MM.1S (cell line): Measurements from ENCODE around the gene COL6A1.

ENCODE experiments used
- DNase-seq: peaks from one replicate; pipeline ENCODE4 v3.0.0-alpha.2; 2015
- H2AFZ ChIP-seq: fragments of 300-600 bp; sonication (generic); 2 replicates; pipeline ENCODE4 v1.6.0; 2016; ENCODE audit warnings: antibody characterized with exemption, low read length
- H3F3A ChIP-seq: fragments of 300-600 bp; sonication (generic); 2 replicates; pipeline ENCODE4 v1.6.1; 2016; ENCODE audit warnings: mild to moderate bottlenecking, antibody characterized with exemption, low read length, moderate library complexity, mixed read lengths; ENCODE audit not compliant: insufficient read depth
- H3K27ac ChIP-seq: fragments of 300-600 bp; sonication (generic); 2 replicates; pipeline ENCODE4 v1.5.1; 2016; ENCODE audit warnings: mild to moderate bottlenecking, low read length
- H3K27me3 ChIP-seq: fragments of 300-600 bp; sonication (generic); replicated peaks from 2 replicates; pipeline ENCODE4 v1.6.0; 2016; ENCODE audit warnings: low read length; ENCODE audit not compliant: insufficient read depth
- H3K36me3 ChIP-seq: fragments of 300-600 bp; sonication (generic); replicated peaks from 2 replicates; pipeline ENCODE4 v1.6.1; 2016; ENCODE audit warnings: mild to moderate bottlenecking, low read length, mixed read lengths; ENCODE audit not compliant: insufficient read depth
- H3K4me1 ChIP-seq: fragments of 300-600 bp; sonication (generic); 2 replicates; pipeline ENCODE4 v1.6.1; 2016; ENCODE audit warnings: low read length, mixed read lengths
- H3K4me2 ChIP-seq: fragments of 300-600 bp; sonication (generic); 2 replicates; pipeline ENCODE4 v1.6.0; 2016; ENCODE audit warnings: low read depth, low read length
- H3K4me3 ChIP-seq: fragments of 300-600 bp; sonication (generic); 2 replicates; pipeline ENCODE4 v1.5.1; 2016; ENCODE audit warnings: low read length, mixed read lengths
- H3K79me2 ChIP-seq: fragments of 300-600 bp; sonication (generic); 2 replicates; pipeline ENCODE4 v1.6.1; 2016; ENCODE audit warnings: mixed run types, low read length, mixed read lengths
- H3K9ac ChIP-seq: fragments of 300-600 bp; sonication (generic); 2 replicates; pipeline ENCODE4 v1.6.1; 2016; ENCODE audit warnings: low read length, mixed read lengths
- H3K9me2 ChIP-seq: fragments of 300-600 bp; sonication (generic); replicated peaks from 2 replicates; pipeline ENCODE4 v1.6.1; 2016; ENCODE audit warnings: mild to moderate bottlenecking, low read length, mixed read lengths; ENCODE audit not compliant: insufficient read depth
- H3K9me3 ChIP-seq: fragments of 300-600 bp; sonication (generic); replicated peaks from 2 replicates; pipeline ENCODE4 v1.6.1; 2016; ENCODE audit warnings: mild to moderate bottlenecking, low read length, mixed read lengths; ENCODE audit not compliant: insufficient read depth
- H4K20me1 ChIP-seq: fragments of 300-600 bp; sonication (generic); 2 replicates; pipeline ENCODE4 v1.6.1; 2016; ENCODE audit warnings: mild to moderate bottlenecking, low read length, moderate library complexity, mixed read lengths; ENCODE audit not compliant: insufficient read depth
- CTCF ChIP-seq: fragments of 300-600 bp; sonication (generic); IDR thresholded peaks from 2 replicates; pipeline ENCODE4 v1.5.1; 2016; ENCODE audit warnings: antibody characterized with exemption, low read length, mixed read lengths
- EZH2 ChIP-seq: fragments of 300-600 bp; sonication (generic); optimal IDR thresholded peaks from 2 replicates; pipeline ENCODE3; 2017; ENCODE audit warnings: low read depth, mild to moderate bottlenecking, antibody characterized with exemption, low read length, mixed read lengths
- EZH2phosphoT487 ChIP-seq: fragments of 300-600 bp; sonication (generic); IDR thresholded peaks from 2 replicates; pipeline ENCODE4 v1.6.1; 2018; ENCODE audit warnings: antibody characterized with exemption, low read length

The COL6A1 gene

GRCh38 chr21:45940091-45940490, 41.5 kb upstream of the COL6A1 start:
- H3K79me2 ChIP-seq: no peaks in the 10 kb centered on the region
- peaks cover 92% of the 10 kb centered on the region for H3K27me3 ChIP-seq

GRCh38 chr21:45940621-45941337, 40.8 kb upstream of the COL6A1 start:
- no peak overlapping the region for H3K27ac ChIP-seq
- H3K9me3 ChIP-seq: no peaks in the 10 kb centered on the region
- no peak overlapping the region for H3K9ac ChIP-seq
- no peak overlapping the region for H3K4me2 ChIP-seq
- no peaks in the 10 kb centered on the region for H3F3A ChIP-seq
- no peak for DNase-seq
- no peak for TF ChIP-seq CTCF
- TF ChIP-seq EZH2phosphoT487: no peak
- TF ChIP-seq EZH2: no peak
- no peak overlapping the region for H3K4me3 ChIP-seq
- H3K79me2 ChIP-seq: no peaks in the 10 kb centered on the region
- H3K27me3 ChIP-seq: peaks cover 92% of the 10 kb centered on the region
- H3K9me2 ChIP-seq: no peaks in the 10 kb centered on the region
- H3K4me1 ChIP-seq: no peaks in the 10 kb centered on the region
- no peaks in the 10 kb centered on the region for H3K36me3 ChIP-seq
- no peaks in the 10 kb centered on the region for H4K20me1 ChIP-seq
- no peak overlapping the region for H2AFZ ChIP-seq

More at GRCh38 chr21:45940091-45940490, 41.5 kb upstream of the COL6A1 start:
- Histone ChIP-seq H3K36me3 (no peaks in the 10 kb centered on the region), H3K9me2 (no peaks in the 10 kb centered on the region), H3F3A (no peaks in the 10 kb centered on the region), H3K4me2 (no peak overlapping the region), H3K27ac (no peak overlapping the region), H4K20me1 (no peaks in the 10 kb centered on the region), H2AFZ (no peak overlapping the region), H3K4me1 (no peaks in the 10 kb centered on the region), H3K9me3 (no peaks in the 10 kb centered on the region), H3K4me3 (no peak overlapping the region), H3K9ac (no peak overlapping the region)
- TF ChIP-seq EZH2phosphoT487 (no peak; the same call in 1 of the 2 replicates), CTCF (no peak), EZH2 (no peak)
- no peak for DNase-seq

GRCh38 chr21:45941338-45941710, 40.2 kb upstream of the COL6A1 start:
- H3K9me2 ChIP-seq: no peaks in the 10 kb centered on the region
- H3K9ac ChIP-seq: no peak overlapping the region
- no peaks in the 10 kb centered on the region for H3F3A ChIP-seq
- no peak overlapping the region for H3K27ac ChIP-seq
- no peak overlapping the region for H3K4me3 ChIP-seq
- no peaks in the 10 kb centered on the region for H3K4me1 ChIP-seq
- H3K4me2 ChIP-seq: no peak overlapping the region
- TF ChIP-seq EZH2 (no peak), EZH2phosphoT487 (no peak), CTCF (no peak)
- H3K9me3 ChIP-seq: no peaks in the 10 kb centered on the region
- DNase-seq: no peak
- H4K20me1 ChIP-seq: no peaks in the 10 kb centered on the region
- H3K79me2 ChIP-seq: no peaks in the 10 kb centered on the region
- peaks cover 92% of the 10 kb centered on the region for H3K27me3 ChIP-seq
- no peak overlapping the region for H2AFZ ChIP-seq
- no peaks in the 10 kb centered on the region for H3K36me3 ChIP-seq
